ENCODE measurements around the gene OVOL3. TPM values are rescaled to one million over a fixed set of nuclear protein-coding genes. Genes with fewer than 3 reads are reported as not detected.

OVOL3 gene
- total RNA-seq, 2 experiments from 2014 or later: not detected

DNA sequence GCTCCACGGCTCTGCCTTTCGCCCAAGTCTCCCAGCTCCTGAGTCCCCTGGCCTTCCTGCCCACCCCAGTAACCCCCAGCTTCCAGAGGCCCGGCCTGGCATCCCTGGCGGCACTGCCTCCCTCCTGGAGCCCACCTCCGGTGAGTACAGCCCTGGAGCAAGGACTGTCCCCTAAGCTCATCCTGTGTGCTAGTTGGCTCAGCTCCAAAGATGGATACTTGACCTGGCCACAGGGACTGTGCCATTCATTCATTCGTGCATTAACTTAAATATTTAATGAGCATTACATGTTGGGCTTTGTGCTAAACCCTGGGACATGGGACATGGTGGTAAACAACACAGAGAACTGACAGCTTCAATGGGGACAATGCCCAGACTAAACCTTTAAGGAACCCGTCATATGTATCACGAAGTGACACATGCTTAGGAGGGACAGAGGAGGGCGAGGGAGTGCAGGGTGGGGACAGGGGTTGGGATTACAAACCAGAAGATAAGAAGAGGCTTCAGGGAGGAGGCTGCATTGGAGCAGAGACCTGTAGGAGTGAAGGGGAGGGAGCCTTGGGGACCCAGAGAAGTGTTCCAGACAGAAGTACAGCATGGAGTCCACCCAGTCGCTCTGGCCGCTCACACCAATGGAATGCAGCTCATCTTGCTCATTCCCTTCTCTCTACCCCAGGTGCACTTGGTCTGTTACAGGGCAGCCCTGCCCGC lies 6.9 kb upstream of the OVOL3 start:
- Mint-ChIP-seq H3K27ac (no peak overlapping the region), H3K36me3 (ENCODE audit: low read depth) (peaks cover 13% of the 10 kb centered on the region), H3K4me3 (no peak overlapping the region), H3K9me3 (no peaks in the 10 kb centered on the region), H3K4me1 (ENCODE audit: low read depth) (no peaks in the 10 kb centered on the region), H3K27me3 (no peaks in the 10 kb centered on the region)
- ChIA-PET POLR2A (interaction anchor here (0.9 to 1.4 kb wide), 5 partner anchors 9 to 90 kb away, joined by 3 to 5 read pairs (median 3); partner anchors contain the start of gene ALKBH6), CTCF (interaction anchor here (1.0 to 1.5 kb wide), 5 partner anchors 9 to 66 kb away, joined by 3 to 5 read pairs (median 3); no protein-coding TSS in a partner anchor)
- TF ChIP-seq, protein P1, sequence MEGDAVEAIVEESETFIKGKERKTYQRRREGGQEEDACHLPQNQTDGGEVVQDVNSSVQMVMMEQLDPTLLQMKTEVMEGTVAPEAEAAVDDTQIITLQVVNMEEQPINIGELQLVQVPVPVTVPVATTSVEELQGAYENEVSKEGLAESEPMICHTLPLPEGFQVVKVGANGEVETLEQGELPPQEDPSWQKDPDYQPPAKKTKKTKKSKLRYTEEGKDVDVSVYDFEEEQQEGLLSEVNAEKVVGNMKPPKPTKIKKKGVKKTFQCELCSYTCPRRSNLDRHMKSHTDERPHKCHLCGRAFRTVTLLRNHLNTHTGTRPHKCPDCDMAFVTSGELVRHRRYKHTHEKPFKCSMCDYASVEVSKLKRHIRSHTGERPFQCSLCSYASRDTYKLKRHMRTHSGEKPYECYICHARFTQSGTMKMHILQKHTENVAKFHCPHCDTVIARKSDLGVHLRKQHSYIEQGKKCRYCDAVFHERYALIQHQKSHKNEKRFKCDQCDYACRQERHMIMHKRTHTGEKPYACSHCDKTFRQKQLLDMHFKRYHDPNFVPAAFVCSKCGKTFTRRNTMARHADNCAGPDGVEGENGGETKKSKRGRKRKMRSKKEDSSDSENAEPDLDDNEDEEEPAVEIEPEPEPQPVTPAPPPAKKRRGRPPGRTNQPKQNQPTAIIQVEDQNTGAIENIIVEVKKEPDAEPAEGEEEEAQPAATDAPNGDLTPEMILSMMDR (IDR thresholded peaks at IDR 0.05): no peak
- ATAC-seq (no peak), DNase-seq (no peak)
- intact Hi-C loops (cut with micrococcal nuclease): no loop called here

DNA sequence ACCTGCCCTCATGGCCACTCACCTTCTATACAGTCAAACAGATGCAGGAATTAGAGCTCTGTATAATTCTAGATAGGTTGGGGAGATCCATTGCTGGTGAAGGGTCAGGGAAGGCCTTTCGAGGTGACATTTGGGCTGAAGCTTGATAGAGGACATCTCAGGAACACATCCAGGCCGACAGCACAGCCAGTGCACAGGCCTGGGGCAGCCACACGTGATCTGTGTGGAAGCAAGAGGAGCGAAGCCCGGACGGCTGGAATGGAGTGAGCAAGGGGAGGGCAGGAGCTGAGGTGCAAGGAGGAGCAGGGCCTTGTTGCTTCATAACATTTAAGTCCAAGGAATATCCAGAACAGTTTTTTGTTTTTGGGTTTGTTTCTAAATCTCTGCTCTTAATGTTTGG lies 4.5 kb upstream of the OVOL3 start:
- ChIA-PET CTCF (no interaction called here), POLR2A (interaction anchor here (0.7 to 1.0 kb wide), 2 partner anchors 9 to 44 kb away, joined by 3 to 4 read pairs; no protein-coding TSS in a partner anchor)
- TF ChIP-seq, protein P1 (IDR thresholded peaks at IDR 0.05): no peak
- Mint-ChIP-seq H3K9me3 (no peaks in the 10 kb centered on the region), H3K36me3 (ENCODE audit: low read depth) (peaks cover 14% of the 10 kb centered on the region), H3K27ac (no peak overlapping the region), H3K4me1 (ENCODE audit: low read depth) (no peaks in the 10 kb centered on the region), H3K4me3 (no peak overlapping the region), H3K27me3 (no peaks in the 10 kb centered on the region)
- intact Hi-C loops (cut with micrococcal nuclease): no loop called here
- ATAC-seq (no peak), DNase-seq (no peak)

DNA sequence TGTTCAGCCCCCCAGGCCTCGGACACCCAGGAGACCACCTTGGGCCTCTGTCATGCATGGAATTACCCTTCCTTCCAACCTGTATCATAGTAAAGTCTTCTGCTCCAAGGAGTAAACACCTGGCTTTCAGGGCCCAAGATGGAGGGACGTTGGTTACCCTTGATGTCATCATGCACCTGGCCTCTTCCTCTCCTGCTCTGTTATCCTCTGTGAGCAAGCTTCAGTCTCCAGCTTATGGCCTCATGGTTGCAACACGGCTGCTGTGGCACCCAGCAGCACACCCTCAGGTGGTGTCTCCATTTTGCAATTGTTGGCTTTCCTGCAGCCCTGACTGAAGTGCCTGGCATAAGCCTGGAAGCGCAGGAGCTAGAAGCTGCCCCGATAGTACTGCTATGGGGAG lies 4.0 kb upstream of the OVOL3 start:
- POLR2A ChIA-PET: interaction anchor here (0.7 to 1.0 kb wide), 2 partner anchors 8 to 10 kb away, joined by 3 to 4 read pairs; partner anchors contain the start of genes POLR2I and TBCB
- no peak overlapping the region for H3K4me3 Mint-ChIP-seq
- CTCF ChIA-PET: no interaction called here
- intact Hi-C loops (cut with micrococcal nuclease): no loop called here
- H3K27me3 Mint-ChIP-seq: no peaks in the 10 kb centered on the region
- DNase-seq (no peak), ATAC-seq (no peak)
- H3K27ac Mint-ChIP-seq: no peak overlapping the region
- H3K36me3 Mint-ChIP-seq (ENCODE audit: low read depth): peaks cover 18% of the 10 kb centered on the region
- TF ChIP-seq, protein P1 (IDR thresholded peaks at IDR 0.05): no peak
- no peaks in the 10 kb centered on the region for H3K9me3 Mint-ChIP-seq
- no peaks in the 10 kb centered on the region for H3K4me1 Mint-ChIP-seq (ENCODE audit: low read depth)

DNA sequence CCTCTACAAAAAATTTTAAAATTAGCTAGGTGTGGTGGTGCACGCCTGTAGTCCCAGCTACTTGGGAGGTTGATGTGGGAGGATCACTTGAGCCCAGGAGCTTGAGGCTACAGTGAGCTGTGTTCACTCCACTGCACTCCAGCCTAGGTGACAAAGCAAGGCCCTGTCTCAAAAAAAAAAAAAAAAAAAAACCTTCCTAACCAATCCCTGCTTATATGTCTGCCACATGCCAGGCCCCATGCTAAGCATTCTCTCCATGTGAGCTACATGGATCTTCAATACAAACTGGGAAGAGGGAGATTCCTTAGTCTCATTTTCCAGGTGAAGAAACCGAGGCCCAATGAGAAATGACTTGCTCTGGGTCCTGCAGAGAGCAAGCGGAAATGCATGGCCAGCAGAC lies 2.3 kb upstream of the OVOL3 start:
- ChIA-PET POLR2A (no interaction called here), CTCF (interaction anchor here (0.7 kb wide), 1 partner anchor 57 kb away, joined by 3 read pairs; no protein-coding TSS in a partner anchor)
- no peaks in the 10 kb centered on the region for H3K27me3 Mint-ChIP-seq
- no peak overlapping the region for H3K4me3 Mint-ChIP-seq
- H3K9me3 Mint-ChIP-seq: no peaks in the 10 kb centered on the region
- no peak overlapping the region for H3K27ac Mint-ChIP-seq
- DNase-seq: no peak
- peaks cover 9% of the 10 kb centered on the region for H3K4me1 Mint-ChIP-seq (ENCODE audit: low read depth)
- intact Hi-C loops (cut with micrococcal nuclease): no loop called here
- H3K36me3 Mint-ChIP-seq (ENCODE audit: low read depth): peaks cover 19% of the 10 kb centered on the region
- ATAC-seq: no peak
- TF ChIP-seq, protein P1 (IDR thresholded peaks at IDR 0.05): no peak

DNA sequence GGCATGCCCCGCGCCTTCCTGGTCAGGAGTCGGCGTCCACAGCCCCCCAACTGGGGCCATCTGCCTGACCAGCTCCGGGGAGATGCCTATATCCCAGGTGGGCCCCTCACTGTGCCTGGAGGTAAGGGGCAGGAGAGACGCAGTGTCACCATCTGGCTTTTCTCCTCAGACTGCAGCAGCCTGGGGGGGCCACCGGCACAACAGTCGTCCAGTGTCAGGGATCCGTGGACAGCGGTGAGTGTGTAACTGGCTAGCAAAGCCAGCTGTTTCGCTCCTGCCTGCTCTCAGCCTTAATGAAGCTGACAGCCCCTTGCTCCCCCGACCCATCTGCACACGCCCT lies 227 bp downstream of the OVOL3 start:
- Mint-ChIP-seq H3K4me3 (no peak overlapping the region), H3K27ac (no peak overlapping the region), H3K27me3 (no peaks in the 10 kb centered on the region), H3K36me3 (ENCODE audit: low read depth) (peaks cover 21% of the 10 kb centered on the region), H3K9me3 (no peaks in the 10 kb centered on the region), H3K4me1 (ENCODE audit: low read depth) (peaks cover 14% of the 10 kb centered on the region)
- ChIA-PET CTCF (no interaction called here), POLR2A (interaction anchor here (0.8 to 1.8 kb wide), 3 partner anchors 10 to 104 kb away, joined by 3 to 4 read pairs (median 4); partner anchors contain the start of genes ALKBH6 and ZNF146)
- TF ChIP-seq, protein P1 (IDR thresholded peaks at IDR 0.05): no peak
- DNase-seq (no peak), ATAC-seq (no peak)
- intact Hi-C loops (cut with micrococcal nuclease): no loop called here

Measured in activated CD8-positive, alpha-beta T cell treated with anti-CD3 and anti-CD28 coated beads for 36 hours (primary cell).